WTC11 (cell line): ENCODE data around the gene FAM133A. TPM values are rescaled to one million over a fixed set of nuclear protein-coding genes. Genes with fewer than 3 reads are reported as not detected.

ENCODE experiments used
- ATAC-seq: fragments of 200-7000 bp; cut with Tn5 transposase; 2 replicates; pipeline ENCODE4 v1.10.0; 2021; ENCODE audit warnings: mild to moderate bottlenecking, moderate library complexity
- CTCF ChIA-PET: fragments of 300-600 bp; sonication (Branson Sonifier 250); formaldehyde crosslinking; loops from one replicate; lab custom pipeline; 2021; ENCODE audit warnings: antibody characterized with exemption; lab: Charles Lee
- POLR2A ChIA-PET: fragments of 350-600 bp; sonication (Branson Sonifier 250); formaldehyde crosslinking; loops from one replicate; lab custom pipeline; 2021; ENCODE audit warnings: antibody characterized with exemption; lab: Charles Lee
- DNase-seq: peaks from one replicate; pipeline ENCODE4 v3.0.0; 2021; ENCODE audit warnings: low spot score
- H3K27ac Mint-ChIP-seq: 2 replicates; pipeline ENCODE4 v1.8.0; 2021; ENCODE audit warnings: mixed read lengths
- H3K27me3 Mint-ChIP-seq: 2 replicates; pipeline ENCODE4 v1.8.0; 2021; ENCODE audit warnings: low read depth, mild to moderate bottlenecking, moderate library complexity, mixed read lengths
- H3K36me3 Mint-ChIP-seq: 2 replicates; pipeline ENCODE4 v1.8.0; 2021; ENCODE audit warnings: mixed read lengths
- H3K4me1 Mint-ChIP-seq: 2 replicates; pipeline ENCODE4 v1.8.0; 2022; ENCODE audit warnings: mixed read lengths
- H3K4me3 Mint-ChIP-seq: 2 replicates; pipeline ENCODE4 v1.8.0; 2021; ENCODE audit warnings: mild to moderate bottlenecking, moderate library complexity, mixed read lengths
- H3K9me3 Mint-ChIP-seq: 2 replicates; pipeline ENCODE4 v1.8.0; 2021; ENCODE audit warnings: mixed read lengths
- ARID4B ChIP-seq: sonication (generic); formaldehyde crosslinking; IDR thresholded peaks from 2 replicates; pipeline ENCODE4 v1.8.0; 2023; ENCODE audit warnings: missing genetic modification reagents, mild to moderate bottlenecking, borderline replicate concordance
- ATF2 ChIP-seq: sonication (generic); formaldehyde crosslinking; IDR thresholded peaks from 2 replicates; pipeline ENCODE4 v1.8.1; 2022; ENCODE audit warnings: low read depth, missing genetic modification reagents, borderline replicate concordance
- FOXP1 ChIP-seq: sonication (generic); formaldehyde crosslinking; IDR thresholded peaks from 2 replicates; pipeline ENCODE4 v1.8.0; 2022; ENCODE audit warnings: missing genetic modification reagents, mild to moderate bottlenecking, moderate library complexity, borderline replicate concordance
- IRF1 ChIP-seq: sonication (generic); formaldehyde crosslinking; IDR thresholded peaks from 2 replicates; pipeline ENCODE4 v1.8.0; 2023; ENCODE audit warnings: missing genetic modification reagents
- MLX ChIP-seq: sonication (generic); formaldehyde crosslinking; IDR thresholded peaks from 2 replicates; pipeline ENCODE4 v1.8.1; 2023; ENCODE audit warnings: mild to moderate bottlenecking, missing genetic modification reagents, moderate library complexity
- NFATC4 ChIP-seq: fragments of 250-450 bp; sonication (Bioruptor Pico); IDR thresholded peaks from 2 replicates; pipeline ENCODE4 v1.9.0; 2021; ENCODE audit warnings: mild to moderate bottlenecking
- NFYB ChIP-seq: sonication (generic); formaldehyde crosslinking; conservative IDR thresholded peaks from 2 replicates; pipeline ENCODE4 v1.8.0; 2022; ENCODE audit warnings: low read depth, missing genetic modification reagents
- RELA ChIP-seq: sonication (generic); formaldehyde crosslinking; IDR thresholded peaks from 2 replicates; pipeline ENCODE4 v1.8.1; 2022; ENCODE audit warnings: missing genetic modification reagents, mild to moderate bottlenecking, borderline replicate concordance
- TEAD4 ChIP-seq: sonication (generic); formaldehyde crosslinking; IDR thresholded peaks from 2 replicates; pipeline ENCODE4 v1.8.0; 2022; ENCODE audit warnings: mild to moderate bottlenecking, missing genetic modification reagents
- ZNF396 ChIP-seq: fragments of 250-450 bp; sonication (Bioruptor Pico); IDR thresholded peaks from 2 replicates; pipeline ENCODE4 v1.8.0; 2021; ENCODE audit warnings: mild to moderate bottlenecking, moderate library complexity, borderline replicate concordance
- total RNA-seq: library from RNA; stranded (reverse); gene quantifications from 3 replicates; pipeline ENCODE4 v1.2.3, GENCODE V29; 2021
- TF ChIP-seq, protein P1 (sequence below): sonication (generic); formaldehyde crosslinking; IDR thresholded peaks from 2 replicates; pipeline ENCODE4 v1.8.0; 2022; ENCODE audit warnings: mild to moderate bottlenecking, missing genetic modification reagents
- TF ChIP-seq, protein P2 (sequence below): sonication (generic); formaldehyde crosslinking; IDR thresholded peaks from 2 replicates; pipeline ENCODE4 v1.8.1; 2023; ENCODE audit warnings: mild to moderate bottlenecking, missing genetic modification reagents
- TF ChIP-seq, protein P3 (sequence below): fragments of 250-450 bp; sonication (Bioruptor Pico); IDR thresholded peaks from 2 replicates; pipeline ENCODE4 v1.9.0; 2021; ENCODE audit warnings: mild to moderate bottlenecking, borderline replicate concordance

Gene FAM133A
- total RNA-seq, 1 experiment from 2014 or later = 0.33 TPM

DNA sequence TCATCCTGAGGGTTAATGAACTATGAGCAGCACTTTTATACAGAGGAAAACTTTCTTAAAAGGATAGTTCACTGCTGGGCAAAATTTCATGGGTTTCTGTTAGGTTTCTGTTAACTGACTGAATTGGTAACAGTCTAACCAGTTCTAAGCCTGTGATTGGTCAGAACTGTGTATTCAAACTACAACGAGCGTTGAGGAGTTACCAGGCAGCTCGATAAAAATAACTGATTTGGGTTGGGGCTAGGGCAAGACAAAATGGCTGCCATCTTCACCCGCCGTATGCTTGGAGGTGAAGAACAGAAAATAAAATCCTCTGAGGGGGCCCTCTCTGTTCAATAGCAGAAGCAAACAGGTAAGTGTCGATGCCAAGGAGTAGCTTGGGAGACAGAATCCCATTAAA lies 22.0 kb downstream of the FAM133A start:
- DNase-seq (no peak), ATAC-seq (no peak)
- Mint-ChIP-seq H3K27ac (no peak overlapping the region), H3K4me1 (peaks cover 12% of the 10 kb centered on the region), H3K9me3 (no peaks in the 10 kb centered on the region), H3K27me3 (no peaks in the 10 kb centered on the region), H3K36me3 (no peaks in the 10 kb centered on the region), H3K4me3 (no peak overlapping the region)
- POLR2A ChIA-PET = no interaction called here
- TF ChIP-seq, protein P1, sequence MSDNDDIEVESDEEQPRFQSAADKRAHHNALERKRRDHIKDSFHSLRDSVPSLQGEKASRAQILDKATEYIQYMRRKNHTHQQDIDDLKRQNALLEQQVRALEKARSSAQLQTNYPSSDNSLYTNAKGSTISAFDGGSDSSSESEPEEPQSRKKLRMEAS = no peak
- TF ChIP-seq NFYB = no peak
- CTCF ChIA-PET = no interaction called here

GRCh38 chrX:93703701-93704100 lies 29.7 kb downstream of the FAM133A start:
- Mint-ChIP-seq H3K36me3 (no peaks in the 10 kb centered on the region), H3K9me3 (no peaks in the 10 kb centered on the region), H3K4me3 (no peak overlapping the region), H3K27ac (no peak overlapping the region), H3K27me3 (no peaks in the 10 kb centered on the region), H3K4me1 (peaks cover 4% of the 10 kb centered on the region; the same call in 1 of the 2 replicates)
- ChIA-PET POLR2A (no interaction called here), CTCF (no interaction called here)
- DNase-seq (no peak), ATAC-seq (no peak)
- TF ChIP-seq, protein P2, sequence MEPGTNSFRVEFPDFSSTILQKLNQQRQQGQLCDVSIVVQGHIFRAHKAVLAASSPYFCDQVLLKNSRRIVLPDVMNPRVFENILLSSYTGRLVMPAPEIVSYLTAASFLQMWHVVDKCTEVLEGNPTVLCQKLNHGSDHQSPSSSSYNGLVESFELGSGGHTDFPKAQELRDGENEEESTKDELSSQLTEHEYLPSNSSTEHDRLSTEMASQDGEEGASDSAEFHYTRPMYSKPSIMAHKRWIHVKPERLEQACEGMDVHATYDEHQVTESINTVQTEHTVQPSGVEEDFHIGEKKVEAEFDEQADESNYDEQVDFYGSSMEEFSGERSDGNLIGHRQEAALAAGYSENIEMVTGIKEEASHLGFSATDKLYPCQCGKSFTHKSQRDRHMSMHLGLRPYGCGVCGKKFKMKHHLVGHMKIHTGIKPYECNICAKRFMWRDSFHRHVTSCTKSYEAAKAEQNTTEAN (CRISPR knock-in tag) = no peak
- TF ChIP-seq TEAD4 (CRISPR knock-in tag) (no peak), MLX (CRISPR knock-in tag) (no peak), ATF2 (CRISPR knock-in tag) (no peak), ARID4B (no peak)

- CTCF ChIA-PET = no interaction called here
- ATAC-seq (no peak), DNase-seq (no peak)
- Mint-ChIP-seq H3K4me1 (no peaks in the 10 kb centered on the region), H3K27ac (no peak overlapping the region), H3K36me3 (no peaks in the 10 kb centered on the region), H3K9me3 (no peaks in the 10 kb centered on the region), H3K4me3 (no peak overlapping the region), H3K27me3 (no peaks in the 10 kb centered on the region)
- TF ChIP-seq FOXP1 (CRISPR knock-in tag) = no peak
- no peak for TF ChIP-seq NFATC4 (CRISPR knock-in tag)
- no peak for TF ChIP-seq RELA (CRISPR knock-in tag)
- no peak for TF ChIP-seq IRF1 (CRISPR knock-in tag)
- TF ChIP-seq, protein P3, sequence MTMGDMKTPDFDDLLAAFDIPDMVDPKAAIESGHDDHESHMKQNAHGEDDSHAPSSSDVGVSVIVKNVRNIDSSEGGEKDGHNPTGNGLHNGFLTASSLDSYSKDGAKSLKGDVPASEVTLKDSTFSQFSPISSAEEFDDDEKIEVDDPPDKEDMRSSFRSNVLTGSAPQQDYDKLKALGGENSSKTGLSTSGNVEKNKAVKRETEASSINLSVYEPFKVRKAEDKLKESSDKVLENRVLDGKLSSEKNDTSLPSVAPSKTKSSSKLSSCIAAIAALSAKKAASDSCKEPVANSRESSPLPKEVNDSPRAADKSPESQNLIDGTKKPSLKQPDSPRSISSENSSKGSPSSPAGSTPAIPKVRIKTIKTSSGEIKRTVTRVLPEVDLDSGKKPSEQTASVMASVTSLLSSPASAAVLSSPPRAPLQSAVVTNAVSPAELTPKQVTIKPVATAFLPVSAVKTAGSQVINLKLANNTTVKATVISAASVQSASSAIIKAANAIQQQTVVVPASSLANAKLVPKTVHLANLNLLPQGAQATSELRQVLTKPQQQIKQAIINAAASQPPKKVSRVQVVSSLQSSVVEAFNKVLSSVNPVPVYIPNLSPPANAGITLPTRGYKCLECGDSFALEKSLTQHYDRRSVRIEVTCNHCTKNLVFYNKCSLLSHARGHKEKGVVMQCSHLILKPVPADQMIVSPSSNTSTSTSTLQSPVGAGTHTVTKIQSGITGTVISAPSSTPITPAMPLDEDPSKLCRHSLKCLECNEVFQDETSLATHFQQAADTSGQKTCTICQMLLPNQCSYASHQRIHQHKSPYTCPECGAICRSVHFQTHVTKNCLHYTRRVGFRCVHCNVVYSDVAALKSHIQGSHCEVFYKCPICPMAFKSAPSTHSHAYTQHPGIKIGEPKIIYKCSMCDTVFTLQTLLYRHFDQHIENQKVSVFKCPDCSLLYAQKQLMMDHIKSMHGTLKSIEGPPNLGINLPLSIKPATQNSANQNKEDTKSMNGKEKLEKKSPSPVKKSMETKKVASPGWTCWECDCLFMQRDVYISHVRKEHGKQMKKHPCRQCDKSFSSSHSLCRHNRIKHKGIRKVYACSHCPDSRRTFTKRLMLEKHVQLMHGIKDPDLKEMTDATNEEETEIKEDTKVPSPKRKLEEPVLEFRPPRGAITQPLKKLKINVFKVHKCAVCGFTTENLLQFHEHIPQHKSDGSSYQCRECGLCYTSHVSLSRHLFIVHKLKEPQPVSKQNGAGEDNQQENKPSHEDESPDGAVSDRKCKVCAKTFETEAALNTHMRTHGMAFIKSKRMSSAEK (CRISPR knock-in tag) = no peak
- TF ChIP-seq ZNF396 (CRISPR knock-in tag) = no peak
- POLR2A ChIA-PET = no interaction called here
These were observed 37.1 kb downstream of the FAM133A start for GRCh38 chrX:93711076-93711475.
